ENCODE results near the gene MAST4. TPM values are rescaled to one million over a fixed set of nuclear protein-coding genes. Genes with fewer than 3 reads are reported as not detected.

MAST4 gene
- total RNA-seq, 1 donor from 2014 or later: 22.3 TPM

DNA sequence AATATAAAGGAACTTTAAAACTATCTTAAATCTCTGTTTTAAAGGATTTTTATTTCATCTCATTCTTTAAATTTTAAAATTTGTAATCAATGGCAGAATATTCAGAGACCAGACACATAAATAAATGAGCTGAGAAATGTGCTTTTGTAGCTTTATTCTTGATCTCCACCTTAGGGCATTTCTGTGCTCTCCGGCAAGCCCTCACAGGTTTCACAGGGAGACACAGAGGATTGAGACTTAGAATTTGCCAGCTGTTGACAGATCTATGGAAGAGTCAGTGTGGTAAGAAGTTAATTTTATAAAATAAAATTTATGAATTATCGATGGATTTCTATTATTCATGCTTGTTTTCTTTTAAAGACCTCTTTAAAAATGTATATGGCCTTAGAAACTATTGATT, 393.6 kb downstream of the MAST4 start:
- H2AFZ ChIP-seq (ENCODE audit: low read depth, low read length): no peak overlapping the region
- no peak overlapping the region for H3K27ac ChIP-seq (ENCODE audit: low read depth, low read length)
- H4K20me1 ChIP-seq (ENCODE audit: insufficient read depth, low read length): no peaks in the 10 kb centered on the region
- no peak overlapping the region for H3K9ac ChIP-seq (ENCODE audit: low read length)
- H3K4me2 ChIP-seq (ENCODE audit: low read length): no peak overlapping the region
- no peaks in the 10 kb centered on the region for H3K9me3 ChIP-seq (ENCODE audit: insufficient read depth, low read depth, low read length)
- H3K4me3 ChIP-seq (ENCODE audit: insufficient read depth, low read depth, low read length): no peak overlapping the region
- no peaks in the 10 kb centered on the region for H3K36me3 ChIP-seq (ENCODE audit: insufficient read depth, low read length)
- H3K36me3 Mint-ChIP-seq (ENCODE audit: low read depth, unreplicated experiment): no peaks in the 10 kb centered on the region
- FAIRE-seq (no peak), DNase-seq (ENCODE audit: low read depth) (no peak)
- H3K4me3 Mint-ChIP-seq (ENCODE audit: unreplicated experiment): no peak overlapping the region
- H3K4me1 ChIP-seq (ENCODE audit: insufficient read depth, low read length): peaks cover 16% of the 10 kb centered on the region
- no peaks in the 10 kb centered on the region for H3K27me3 Mint-ChIP-seq (ENCODE audit: low read depth, unreplicated experiment)
- H3K27me3 ChIP-seq (ENCODE audit: insufficient read depth, low read length): no peaks in the 10 kb centered on the region
- peaks cover 28% of the 10 kb centered on the region for H3K4me1 Mint-ChIP-seq (ENCODE audit: low read depth, unreplicated experiment)
- no peaks in the 10 kb centered on the region for H3K79me2 ChIP-seq (ENCODE audit: insufficient read depth, low read length)
- H3K27ac Mint-ChIP-seq (ENCODE audit: unreplicated experiment): peak overlapping the region; percentile 10
- no peaks in the 10 kb centered on the region for H3K9me3 Mint-ChIP-seq (ENCODE audit: unreplicated experiment)
- TF ChIP-seq, protein P1, sequence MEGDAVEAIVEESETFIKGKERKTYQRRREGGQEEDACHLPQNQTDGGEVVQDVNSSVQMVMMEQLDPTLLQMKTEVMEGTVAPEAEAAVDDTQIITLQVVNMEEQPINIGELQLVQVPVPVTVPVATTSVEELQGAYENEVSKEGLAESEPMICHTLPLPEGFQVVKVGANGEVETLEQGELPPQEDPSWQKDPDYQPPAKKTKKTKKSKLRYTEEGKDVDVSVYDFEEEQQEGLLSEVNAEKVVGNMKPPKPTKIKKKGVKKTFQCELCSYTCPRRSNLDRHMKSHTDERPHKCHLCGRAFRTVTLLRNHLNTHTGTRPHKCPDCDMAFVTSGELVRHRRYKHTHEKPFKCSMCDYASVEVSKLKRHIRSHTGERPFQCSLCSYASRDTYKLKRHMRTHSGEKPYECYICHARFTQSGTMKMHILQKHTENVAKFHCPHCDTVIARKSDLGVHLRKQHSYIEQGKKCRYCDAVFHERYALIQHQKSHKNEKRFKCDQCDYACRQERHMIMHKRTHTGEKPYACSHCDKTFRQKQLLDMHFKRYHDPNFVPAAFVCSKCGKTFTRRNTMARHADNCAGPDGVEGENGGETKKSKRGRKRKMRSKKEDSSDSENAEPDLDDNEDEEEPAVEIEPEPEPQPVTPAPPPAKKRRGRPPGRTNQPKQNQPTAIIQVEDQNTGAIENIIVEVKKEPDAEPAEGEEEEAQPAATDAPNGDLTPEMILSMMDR (IDR thresholded peaks at IDR 0.05; ENCODE audit: insufficient read depth, low read depth, low read length): no peak
- TF ChIP-seq EZH2 (IDR thresholded peaks at IDR 0.05; ENCODE audit: insufficient read depth, low read length): no peak

DNA sequence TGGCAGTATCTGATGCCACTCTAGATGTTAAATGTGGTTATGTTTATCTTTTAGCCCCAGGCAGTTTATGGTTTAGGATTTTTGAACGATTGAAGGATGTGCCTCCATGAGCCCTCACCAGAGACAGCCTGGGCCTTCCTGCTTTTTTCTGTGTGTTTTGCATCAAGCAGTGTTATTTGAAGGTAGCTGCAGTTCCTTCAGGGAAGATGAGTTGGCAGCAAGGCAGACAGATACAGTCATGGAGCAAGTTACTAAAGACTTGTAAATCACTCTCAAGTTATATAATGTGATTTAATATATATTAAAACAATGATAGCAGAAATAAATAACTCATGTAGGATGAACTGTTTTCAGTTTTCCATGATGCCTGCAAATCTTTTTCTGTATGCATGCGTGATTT, 395.6 kb downstream of the MAST4 start:
- no peaks in the 10 kb centered on the region for H3K27me3 ChIP-seq (ENCODE audit: insufficient read depth, low read length)
- DNase-seq (ENCODE audit: low read depth): no peak
- H3K27ac Mint-ChIP-seq (ENCODE audit: unreplicated experiment): no peak overlapping the region
- H3K9ac ChIP-seq (ENCODE audit: low read length): no peak overlapping the region
- H3K9me3 ChIP-seq (ENCODE audit: insufficient read depth, low read depth, low read length): no peaks in the 10 kb centered on the region
- FAIRE-seq: no peak
- no peaks in the 10 kb centered on the region for H3K9me3 Mint-ChIP-seq (ENCODE audit: unreplicated experiment)
- no peak overlapping the region for H2AFZ ChIP-seq (ENCODE audit: low read depth, low read length)
- TF ChIP-seq EZH2 (IDR thresholded peaks at IDR 0.05; ENCODE audit: insufficient read depth, low read length): no peak
- TF ChIP-seq, protein P1 (IDR thresholded peaks at IDR 0.05; ENCODE audit: insufficient read depth, low read depth, low read length): no peak
- H3K36me3 Mint-ChIP-seq (ENCODE audit: low read depth, unreplicated experiment): no peaks in the 10 kb centered on the region
- no peak overlapping the region for H3K27ac ChIP-seq (ENCODE audit: low read depth, low read length)
- no peak overlapping the region for H3K4me3 ChIP-seq (ENCODE audit: insufficient read depth, low read depth, low read length)
- no peaks in the 10 kb centered on the region for H3K36me3 ChIP-seq (ENCODE audit: insufficient read depth, low read length)
- no peak overlapping the region for H3K4me3 Mint-ChIP-seq (ENCODE audit: unreplicated experiment)
- H3K79me2 ChIP-seq (ENCODE audit: insufficient read depth, low read length): no peaks in the 10 kb centered on the region
- H3K4me1 Mint-ChIP-seq (ENCODE audit: low read depth, unreplicated experiment): peaks cover 28% of the 10 kb centered on the region
- H3K4me1 ChIP-seq (ENCODE audit: insufficient read depth, low read length): peaks cover 16% of the 10 kb centered on the region
- H3K27me3 Mint-ChIP-seq (ENCODE audit: low read depth, unreplicated experiment): no peaks in the 10 kb centered on the region
- H3K4me2 ChIP-seq (ENCODE audit: low read length): no peak overlapping the region
- H4K20me1 ChIP-seq (ENCODE audit: insufficient read depth, low read length): no peaks in the 10 kb centered on the region

DNA sequence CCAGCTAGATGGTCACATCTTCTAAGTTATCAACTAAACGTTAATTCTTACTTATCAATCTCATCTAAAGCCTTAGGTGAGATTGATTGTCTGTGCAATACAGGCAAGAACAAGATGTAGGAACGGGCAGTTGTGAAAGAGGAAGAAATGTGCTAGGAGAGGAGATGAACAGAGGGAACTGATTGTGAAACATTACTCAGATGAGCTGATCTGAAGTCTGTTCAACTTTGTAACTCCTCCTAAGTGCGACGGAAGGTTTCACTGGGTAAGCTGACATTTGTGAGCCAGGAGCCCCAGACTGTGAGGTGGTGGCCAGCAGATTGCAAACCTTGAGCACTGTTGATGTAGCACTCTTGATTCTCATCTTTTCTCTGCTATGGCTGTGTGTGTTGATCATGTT, 396.4 kb downstream of the MAST4 start:
- Mint-ChIP-seq H3K4me3 (ENCODE audit: unreplicated experiment) (no peak overlapping the region), H3K9me3 (ENCODE audit: unreplicated experiment) (no peaks in the 10 kb centered on the region), H3K4me1 (ENCODE audit: low read depth, unreplicated experiment) (peaks cover 25% of the 10 kb centered on the region), H3K27me3 (ENCODE audit: low read depth, unreplicated experiment) (no peaks in the 10 kb centered on the region), H3K36me3 (ENCODE audit: low read depth, unreplicated experiment) (no peaks in the 10 kb centered on the region), H3K27ac (ENCODE audit: unreplicated experiment) (no peak overlapping the region)
- Histone ChIP-seq H3K27ac (ENCODE audit: low read depth, low read length) (no peak overlapping the region), H4K20me1 (ENCODE audit: insufficient read depth, low read length) (no peaks in the 10 kb centered on the region), H3K9me3 (ENCODE audit: insufficient read depth, low read depth, low read length) (no peaks in the 10 kb centered on the region), H3K36me3 (ENCODE audit: insufficient read depth, low read length) (no peaks in the 10 kb centered on the region), H3K4me2 (ENCODE audit: low read length) (no peak overlapping the region), H3K4me3 (ENCODE audit: insufficient read depth, low read depth, low read length) (no peak overlapping the region), H2AFZ (ENCODE audit: low read depth, low read length) (no peak overlapping the region), H3K79me2 (ENCODE audit: insufficient read depth, low read length) (no peaks in the 10 kb centered on the region), H3K9ac (ENCODE audit: low read length) (no peak overlapping the region), H3K27me3 (ENCODE audit: insufficient read depth, low read length) (no peaks in the 10 kb centered on the region), H3K4me1 (ENCODE audit: insufficient read depth, low read length) (peaks cover 9% of the 10 kb centered on the region)
- no peak for FAIRE-seq
- DNase-seq (ENCODE audit: low read depth): no peak
- TF ChIP-seq EZH2 (IDR thresholded peaks at IDR 0.05; ENCODE audit: insufficient read depth, low read length): no peak
- TF ChIP-seq, protein P1 (IDR thresholded peaks at IDR 0.05; ENCODE audit: insufficient read depth, low read depth, low read length): no peak
